Adrenal gland (tissue), 19 donors: Measurements from ENCODE around the gene MNAT1. TPM values are rescaled to one million over a fixed set of nuclear protein-coding genes. Genes with fewer than 3 reads are reported as not detected.
A peak's percentile ranks its signal among the peaks of the same experiment; 100 is the strongest.

ENCODE experiments used
- DNase-seq, 7 donors: peaks; one replicate each; pipeline ENCODE4 v3.0.0-alpha.2; 2019 to 2020
- H3K27ac ChIP-seq, 5 donors: fragments of 200-600 bp; sonication (generic) in 4 of 5; 1 replicate in 3 of 5; 2 replicates in 2 of 5; pipeline versions ENCODE4 v1.5.1 to v1.8.0; 2016 to 2020; ENCODE audit warnings: mild to moderate bottlenecking in 1 of 5
- H3K27me3 ChIP-seq: fragments of 200-600 bp; 2 replicates; pipeline ENCODE4 v1.8.0; 2021
- H3K36me3 ChIP-seq, 2 donors: fragments of 200-600 bp; replicated peaks in 1 of 2; 1 replicate in 1 of 2; 2 replicates in 1 of 2; pipeline versions ENCODE4 v1.5.1 to v1.8.0; 2018 to 2022
- H3K4me1 ChIP-seq, 2 donors: fragments of 200-600 bp; replicated peaks in 1 of 2; 1 replicate in 1 of 2; 2 replicates in 1 of 2; pipeline versions ENCODE4 v1.5.1 to v1.8.0; 2018 to 2021
- H3K4me3 ChIP-seq, 4 donors: fragments of 200-600 bp; sonication (generic) in 3 of 4; one replicate each; pipeline ENCODE4 v1.5.1; 2016 to 2018
- H3K9me3 ChIP-seq, 3 donors: fragments of 200-600 bp; sonication (generic) in 1 of 3; replicated peaks in 1 of 3; 1 replicate in 2 of 3; 2 replicates in 1 of 3; pipeline versions ENCODE4 v1.5.1 to v1.8.0; 2016 to 2021
- CTCF ChIP-seq, 6 experiments: fragments of 450-650 bp in 4 of 6; fragments of 200-600 bp in 2 of 6; sonication (generic) in 1 of 6; IDR thresholded peaks; 1 replicate in 5 of 6; 2 replicates in 1 of 6; pipeline versions ENCODE4 v1.5.1 to v1.8.0; 2016 to 2021; ENCODE audit warnings: antibody characterized with exemption in 6 of 6, mild to moderate bottlenecking in 2 of 6, moderate library complexity in 1 of 6
- POLR2A ChIP-seq, 2 donors: fragments of 450-650 bp; IDR thresholded peaks; one replicate each; pipeline ENCODE4 v1.6.1; 2017; ENCODE audit warnings: antibody characterized with exemption in 2 of 2, mild to moderate bottlenecking in 2 of 2, moderate library complexity in 1 of 2
- WGBS, 4 donors: extraction: QIAGEN DNeasy Blood & Tissue Kit in 2 of 4; methylation state at CpG; one replicate each; pipeline versions ENCODE4 v1.1.5 to v1.1.7; 2013 to 2017; 5-methylcytosine and 5-hydroxymethylcytosine counted together
- intact Hi-C, 2 donors: fragments of 100-400 bp; cut with DNase I; formaldehyde crosslinking; loops; one replicate each; pipeline versions ENCODE4 v1.14.1 to v1.15.0; 2022 to 2023
- long read RNA-seq, 10 donors: library from polyadenylated mRNA in 3 of 10; unstranded in 2 of 10; stranded (forward) in 1 of 10; transcript quantifications; one replicate each; pipeline ENCODE4 v2.0.0 and lab custom pipeline, GENCODE V29; 2021 to 2026
- polyA plus RNA-seq, 3 donors: library from polyadenylated mRNA; stranded (reverse); fragments of 200-250 nt in 2 of 3; fragments of 350-450 nt in 1 of 3; fragmentation: Illumina TruSeq in 1 of 3; extraction: RNeasy Lipid Tissue Mini Kit (QIAGEN cat#74804) in 1 of 3; gene quantifications; one replicate each; pipeline ENCODE4 v1.2.3, GENCODE V29; 2013 to 2014
- total RNA-seq, 9 donors: library from RNA; depleted of rRNA in 4 of 9; stranded (reverse); fragments of >200 nt in 4 of 9; fragments of 120-200 nt in 1 of 9; fragmentation: NEBNext Ultra II Directional in 1 of 9; extraction: Animal tissue kit (Norgen Biotek cat#: 25700) in 1 of 9; gene quantifications; one replicate each; pipeline versions ENCODE4 v1.1.0 to v1.2.4, GENCODE V29; 2013 to 2023
- donor health status: healthy with polysubstance abuse.
- donor health status: Bipolar disorder and iron deficiency.
- donor health status: DM: yes; HTN: yes; CAD: no.
- donor health status: DM: no; HTN: no; CAD: no.
- donor health status: DM: no; HTN: no; CAD: no.
- donor health status: DM: yes; HTN: yes; CAD: no.

MNAT1 gene
- total RNA-seq (10 to 100 TPM; 11.7 to 69.2 (median 31.4) TPM), polyA plus RNA-seq (10 to 100 TPM; 16.3 to 42.4 (median 17.5) TPM)
- long read RNA-seq, donor 1, transcript MNAT1-208 (4 exons, 1,097 nt) = minor isoform, 8 of 26 reads
- long read RNA-seq, donor 1, transcript MNAT1-201 (8 exons, 2,635 nt) = major isoform, 10 of 26 reads
- long read RNA-seq, donor 1, partial matches to known transcripts = 8 of 26 reads
- long read RNA-seq, donor 1, other reads (novel, unspliced or antisense) = 0 of 26 reads
- long read RNA-seq, donor 2, partial matches to known transcripts = 0 of 6 reads
- long read RNA-seq, donor 2, other reads (novel, unspliced or antisense) = 0 of 6 reads
- long read RNA-seq, donor 3, transcript MNAT1-201 (8 exons, 2,635 nt) = minor isoform, 5 of 11 reads
- long read RNA-seq, donor 3, transcript MNAT1-208 (4 exons, 1,097 nt) = major isoform, 6 of 11 reads
- long read RNA-seq, donor 3, partial matches to known transcripts = 0 of 11 reads
- long read RNA-seq, donor 3, other reads (novel, unspliced or antisense) = 0 of 11 reads
- long read RNA-seq, donor 4, transcript MNAT1-208 (4 exons, 1,097 nt) = major isoform, 7 of 17 reads
- long read RNA-seq, donor 4, partial matches to known transcripts = 5 of 17 reads
- long read RNA-seq, donor 4, other reads (novel, unspliced or antisense) = 3 of 17 reads
- long read RNA-seq, donor 5, transcript MNAT1-201 (8 exons, 2,635 nt) = major isoform, 28 of 32 reads
- long read RNA-seq, donor 5, partial matches to known transcripts = 0 of 32 reads
- long read RNA-seq, donor 5, other reads (novel, unspliced or antisense) = 3 of 32 reads
- long read RNA-seq, donor 6, transcript MNAT1-208 (4 exons, 1,097 nt) = major isoform, 9 of 20 reads
- long read RNA-seq, donor 6, partial matches to known transcripts = 7 of 20 reads
- long read RNA-seq, donor 6, other reads (novel, unspliced or antisense) = 0 of 20 reads
- long read RNA-seq, donor 7, partial matches to known transcripts = 0 of 7 reads
- long read RNA-seq, donor 7, other reads (novel, unspliced or antisense) = 0 of 7 reads
- long read RNA-seq, donor 8, transcript MNAT1-201 (8 exons, 2,635 nt) = major isoform, 11 of 20 reads
- long read RNA-seq, donor 8, transcript MNAT1-208 (4 exons, 1,097 nt) = minor isoform, 9 of 20 reads
- long read RNA-seq, donor 8, partial matches to known transcripts = 0 of 20 reads
- long read RNA-seq, donor 8, other reads (novel, unspliced or antisense) = 0 of 20 reads
- long read RNA-seq, donor 9, partial matches to known transcripts = 0 of 7 reads
- long read RNA-seq, donor 9, other reads (novel, unspliced or antisense) = 0 of 7 reads
- long read RNA-seq, donor 10, partial matches to known transcripts = 0 of 6 reads
- long read RNA-seq, donor 10, other reads (novel, unspliced or antisense) = 0 of 6 reads

DNA sequence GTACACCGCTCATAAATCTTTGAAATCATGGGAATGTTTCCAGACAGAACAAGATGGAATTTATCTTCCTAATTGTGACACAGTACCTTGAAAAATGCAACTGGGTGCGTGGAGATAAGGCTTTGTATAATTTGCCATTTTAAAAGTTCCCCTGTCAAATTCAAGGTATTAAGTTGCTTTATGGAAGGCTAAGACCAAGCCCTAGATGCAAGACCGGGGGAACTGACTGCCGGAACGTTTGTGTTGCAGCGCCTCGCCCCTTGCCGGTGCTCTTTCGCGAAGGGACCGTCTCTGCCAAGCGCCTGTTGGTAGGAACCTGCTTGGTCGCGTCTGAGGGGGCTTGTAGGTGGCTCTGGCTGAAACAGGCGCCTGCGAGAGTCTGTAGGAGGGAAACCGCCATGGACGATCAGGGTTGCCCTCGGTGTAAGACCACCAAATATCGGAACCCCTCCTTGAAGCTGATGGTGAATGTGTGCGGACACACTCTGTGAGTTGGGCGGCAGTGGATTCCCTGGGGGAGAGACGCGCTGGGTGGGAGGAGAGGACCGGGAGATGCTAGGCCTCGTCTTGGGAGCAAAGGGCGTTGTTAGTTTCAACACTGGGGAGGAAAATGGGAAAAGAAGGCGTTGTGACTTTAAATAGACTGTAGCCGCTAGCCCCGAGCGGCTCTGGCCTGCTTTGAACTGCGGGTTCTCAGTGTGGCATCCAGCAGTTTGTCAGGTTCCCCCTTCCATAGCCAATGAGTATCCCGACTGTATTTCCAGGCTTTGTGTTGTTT is at the start of gene MNAT1:
Gene MNAT1 (plus strand): TSS at position 297 of the 778 bp plus-strand sequence. CDS start 102 bp downstream, at position 399.
- Histone ChIP-seq H3K4me1 (peaks cover 10 to 18% of the 10 kb centered on the region in 2 donors), H3K9me3 (no peaks in the 10 kb centered on the region), H3K36me3 (no peaks in the 10 kb centered on the region), H3K4me3 (peak within 1 kb of the TSS; percentile 16 to 95 (median 90)), H3K27me3 (no peaks in the 10 kb centered on the region), H3K27ac (peak within 1 kb of the TSS in 3 of 5 donors; percentile 75 to 81 (median 79))
- peak in 1 of 6 experiments; percentile 21 for TF ChIP-seq CTCF (IDR thresholded peaks at IDR 0.05)
- TF ChIP-seq POLR2A (IDR thresholded peaks at IDR 0.05) = peak; percentile 16 to 51
- intact Hi-C loops = loop anchor here in 1 of 2 donors (5.0 kb wide), 1 partner anchor 248 kb away; the partner anchor contains the start of genes SLC38A6 and TRMT5
- DNase-seq = peak; percentile 70 to 84 (median 75)
- 3 to 4% (median 3%) methylated on average over 21 to 33 of the region's 33 CpGs for WGBS, 4 donors

GRCh38 chr14:60686865-60687264 is 47.7 kb upstream of the MNAT1 start:
- TF ChIP-seq POLR2A (IDR thresholded peaks at IDR 0.05) (no peak), CTCF (IDR thresholded peaks at IDR 0.05) (no peak)
- Histone ChIP-seq H3K27ac (no peak overlapping the region), H3K4me3 (no peak overlapping the region), H3K9me3 (no peaks in the 10 kb centered on the region), H3K27me3 (no peaks in the 10 kb centered on the region), H3K36me3 (no peaks in the 10 kb centered on the region), H3K4me1 (no peaks in the 10 kb centered on the region)
- intact Hi-C loops = no loop called here
- no peak for DNase-seq

GRCh38 chr14:60691383-60692113 is 43.0 kb upstream of the MNAT1 start:
- no peaks in the 10 kb centered on the region for H3K36me3 ChIP-seq
- H3K4me3 ChIP-seq = no peak overlapping the region
- WGBS, 4 donors = 43 to 64% (median 59%) methylated on average over 3 of the region's 3 CpGs
- TF ChIP-seq POLR2A (IDR thresholded peaks at IDR 0.05) = no peak
- no peak for TF ChIP-seq CTCF (IDR thresholded peaks at IDR 0.05)
- H3K9me3 ChIP-seq = no peaks in the 10 kb centered on the region
- no peaks in the 10 kb centered on the region for H3K27me3 ChIP-seq
- intact Hi-C loops = no loop called here
- DNase-seq = no peak
- no peak overlapping the region for H3K27ac ChIP-seq
- no peaks in the 10 kb centered on the region for H3K4me1 ChIP-seq
